IPS DF 4.7 (cell line): ENCODE data around the gene MUC5AC.

Source experiments
- DNase-seq: peaks from one replicate; pipeline ENCODE4 v3.0.0-alpha.2; 2013; ENCODE audit warnings: low spot score; ENCODE audit errors: extremely low read depth

The MUC5AC gene

DNA sequence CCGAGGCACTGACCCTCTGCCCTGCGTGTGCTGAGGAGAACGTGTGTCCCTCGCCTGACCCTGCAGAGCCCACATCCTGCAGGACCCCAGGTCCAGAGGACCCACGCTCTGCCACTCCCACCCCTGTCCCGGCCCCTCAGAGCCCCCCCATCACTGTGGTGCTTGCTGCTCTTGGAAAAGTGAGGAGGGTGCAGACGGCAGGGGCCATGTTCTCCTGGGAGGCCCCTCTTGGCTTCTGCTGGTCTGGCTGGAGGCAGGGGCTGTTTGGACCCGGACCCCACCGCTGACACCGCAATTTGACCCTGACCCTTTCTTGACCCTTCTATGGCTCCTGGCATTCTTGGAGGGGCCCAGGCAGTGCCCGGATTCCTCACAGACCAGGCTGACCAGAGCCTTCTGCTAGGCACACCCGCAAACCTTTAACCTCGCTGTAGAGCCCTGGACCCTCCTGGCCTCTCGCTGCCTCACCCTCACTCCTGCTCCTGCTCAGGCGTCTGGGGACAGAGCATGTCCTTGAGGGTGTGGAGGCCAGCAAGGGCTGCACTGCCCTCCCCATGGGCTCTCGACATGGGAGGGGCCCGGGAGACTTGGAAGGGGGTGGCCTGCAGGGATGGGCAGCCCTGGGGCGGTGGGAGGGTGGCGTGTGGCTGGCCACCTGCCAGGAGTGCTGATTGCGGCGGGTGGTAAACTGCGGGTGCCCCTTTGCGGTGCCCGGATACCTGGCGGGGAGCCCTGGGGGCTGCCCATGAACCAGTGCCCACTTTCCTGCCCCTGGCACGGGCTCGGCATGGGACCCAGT is 37.0 kb upstream of the MUC5AC start:
- DNase-seq = no peak

DNA sequence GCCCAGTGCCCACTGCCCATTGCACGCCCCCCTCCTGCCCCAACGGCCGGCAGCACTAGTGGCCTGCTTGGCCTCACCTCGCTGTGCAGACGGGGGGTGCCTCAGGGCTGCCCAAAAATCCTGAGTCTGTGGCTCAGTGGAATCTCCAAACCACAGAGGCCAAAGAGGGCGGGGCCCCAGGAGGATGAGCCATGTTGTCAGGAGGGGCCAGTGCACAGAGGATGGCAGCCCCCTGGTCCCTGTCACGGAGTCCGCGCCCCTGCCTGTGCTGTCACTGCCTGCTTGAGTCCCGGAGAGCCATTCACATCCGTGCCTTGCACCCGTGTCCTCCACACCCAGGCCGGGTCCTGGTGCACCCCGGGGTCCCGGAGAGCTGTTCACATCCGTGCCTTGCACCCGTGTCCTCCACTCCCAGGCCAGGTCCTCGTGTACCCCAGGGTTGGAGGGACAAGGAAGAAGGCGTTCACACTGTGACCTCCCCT is 36.4 kb upstream of the MUC5AC start:
- no peak for DNase-seq

DNA sequence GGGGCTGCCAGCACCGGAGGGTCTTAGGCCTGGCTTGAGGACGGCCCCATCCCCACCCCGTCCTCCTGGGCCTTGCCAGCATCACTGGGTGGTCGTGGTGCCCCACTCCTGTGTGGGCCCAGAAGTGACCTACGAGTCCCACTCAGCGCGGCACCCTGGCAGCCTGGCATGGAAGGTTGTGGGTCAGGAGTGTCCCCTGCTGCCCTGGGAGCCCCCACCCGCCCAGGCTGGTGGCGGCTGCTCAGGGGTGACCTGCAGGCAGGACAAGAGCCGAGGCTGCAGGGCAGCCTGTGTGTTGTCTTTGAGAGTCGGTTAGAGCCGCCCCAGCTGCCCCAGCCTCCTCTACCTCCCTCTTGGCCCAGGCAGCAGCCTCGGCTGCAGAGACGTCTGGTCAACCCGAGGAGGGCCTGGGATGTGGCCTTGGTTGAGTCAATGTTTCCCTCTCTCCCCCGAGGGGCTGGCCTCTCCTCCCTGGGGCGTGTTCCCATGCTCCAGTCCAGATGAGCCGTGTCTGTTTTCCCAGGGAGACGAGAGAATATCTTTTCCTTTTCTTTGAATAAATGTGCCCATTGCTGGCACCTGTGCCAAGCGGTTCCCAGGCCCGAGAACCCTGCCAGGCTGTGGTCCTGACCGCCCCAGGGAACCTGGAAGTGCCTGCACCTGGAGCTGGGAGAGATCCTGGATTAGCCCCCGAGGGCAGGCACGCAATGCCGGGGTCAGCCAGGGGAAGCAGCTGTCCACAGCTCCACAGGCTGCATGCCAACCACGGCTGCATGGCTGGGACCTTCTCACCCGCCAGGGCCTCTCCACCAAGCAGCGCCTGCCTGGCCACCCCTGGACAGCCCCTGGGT is 35.7 kb upstream of the MUC5AC start:
- DNase-seq = no peak

DNA sequence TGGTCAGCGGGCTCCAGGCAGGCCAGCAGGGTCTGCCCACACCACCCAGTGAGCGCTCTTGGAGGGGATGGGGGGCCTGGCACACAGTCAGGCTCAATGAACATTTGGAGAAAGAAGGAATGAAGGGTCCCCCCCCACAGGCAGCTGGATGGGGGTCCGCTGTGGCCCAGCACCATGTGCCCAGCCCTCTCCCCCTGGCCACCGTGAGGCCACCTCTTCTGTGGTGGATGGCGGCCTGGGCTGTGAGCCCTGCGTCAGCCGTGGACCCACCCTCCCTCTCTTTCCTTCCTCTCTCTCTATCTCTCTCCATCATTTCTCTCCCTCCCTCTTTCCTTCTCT is 35.1 kb upstream of the MUC5AC start:
- no peak for DNase-seq

DNA sequence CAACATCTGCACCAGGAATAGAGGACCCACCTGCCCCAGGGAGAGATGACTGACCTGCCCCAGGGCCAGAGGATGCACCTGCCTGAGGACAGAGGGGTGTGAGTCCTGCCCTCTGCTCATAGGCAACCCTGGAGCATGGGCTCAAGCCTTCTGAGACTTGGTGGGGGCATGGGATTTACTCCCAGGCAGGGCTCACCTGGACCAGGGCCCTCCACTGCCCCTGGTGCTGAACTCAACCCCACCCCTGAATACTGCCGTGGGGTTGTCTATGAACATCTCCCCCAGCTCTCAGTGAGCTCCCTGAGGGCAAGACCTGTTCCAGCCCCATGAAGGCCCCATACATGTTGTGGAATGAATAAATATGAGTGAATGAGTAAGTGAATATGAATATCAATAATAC is 33.8 kb upstream of the MUC5AC start:
- no peak for DNase-seq

DNA sequence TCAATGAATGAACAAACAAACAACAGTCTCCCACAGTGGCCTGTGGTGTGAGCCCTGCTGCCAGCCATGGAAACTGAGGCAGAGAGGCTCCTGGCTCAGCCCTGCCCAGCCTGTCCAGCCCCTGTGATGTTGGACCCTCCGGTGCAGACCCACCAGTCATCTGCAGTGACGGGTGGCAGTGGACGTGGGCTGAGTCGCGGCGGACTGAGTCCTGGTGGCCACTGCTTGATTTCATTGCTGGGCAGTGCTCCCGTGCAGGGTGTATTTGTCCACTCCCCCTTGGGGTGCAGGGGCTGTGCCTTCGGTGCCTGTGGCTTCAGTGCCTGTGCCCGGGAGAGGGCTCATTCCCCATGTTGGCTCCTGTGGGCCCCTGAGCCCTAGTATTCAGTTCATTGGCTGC is 31.9 kb upstream of the MUC5AC start:
- DNase-seq = no peak

DNA sequence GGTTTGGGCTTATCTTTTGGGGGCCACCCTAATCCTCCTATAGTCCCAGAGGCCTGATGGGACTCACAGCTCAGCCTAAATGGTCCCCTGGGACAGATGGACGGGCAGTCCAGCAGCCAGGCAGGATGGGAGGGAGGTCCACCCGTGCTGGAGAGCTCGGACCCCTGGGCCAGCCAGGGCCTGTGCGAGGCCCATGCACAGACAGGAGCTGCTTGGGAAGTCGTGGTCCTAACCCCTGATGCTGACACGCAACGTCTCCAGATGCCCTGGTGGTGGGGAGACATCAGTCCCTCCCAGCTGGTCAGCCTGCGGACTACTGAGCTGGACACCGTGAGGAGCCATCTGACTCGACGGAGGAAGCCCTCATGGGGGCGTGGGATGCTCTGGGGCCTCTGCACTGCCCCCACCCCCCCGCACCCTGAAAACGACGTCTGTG is 31.2 kb upstream of the MUC5AC start:
- DNase-seq = no peak

DNA sequence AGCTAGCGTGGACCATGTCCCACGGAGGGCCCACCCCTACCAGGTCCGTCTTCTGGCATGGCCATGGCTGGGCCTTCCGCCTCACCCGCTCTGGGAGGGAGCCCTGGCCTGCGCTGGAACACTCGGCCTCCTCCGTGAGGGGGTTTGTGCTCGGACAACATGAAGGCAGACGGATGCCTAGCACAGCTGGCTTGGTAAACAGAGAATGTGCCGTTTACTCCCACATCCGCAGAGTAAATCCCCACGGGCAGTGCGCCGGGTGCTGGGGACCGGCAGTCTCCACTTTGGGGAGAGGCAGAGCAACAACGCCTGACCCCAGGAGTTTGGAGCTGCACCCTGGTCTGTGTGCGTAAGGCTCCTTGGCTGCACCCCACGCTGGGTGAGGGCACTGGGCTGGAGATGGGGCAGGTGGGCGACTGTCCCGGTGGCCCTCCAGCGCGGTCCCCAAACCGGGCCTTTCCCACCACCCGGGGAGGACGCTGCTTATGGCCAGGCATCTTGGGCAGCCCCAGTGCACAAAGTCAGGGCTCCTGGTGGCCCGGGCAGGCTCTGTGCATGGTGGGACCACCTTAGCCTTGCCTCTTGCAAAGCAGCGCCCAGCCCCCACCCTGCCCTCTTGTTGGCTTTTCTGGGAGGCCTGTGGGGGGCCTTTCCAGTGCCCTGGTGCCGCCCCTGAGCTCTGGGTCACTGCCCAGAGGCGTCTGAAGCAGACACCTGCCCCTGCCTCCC is 30.7 kb upstream of the MUC5AC start:
- no peak for DNase-seq

DNA sequence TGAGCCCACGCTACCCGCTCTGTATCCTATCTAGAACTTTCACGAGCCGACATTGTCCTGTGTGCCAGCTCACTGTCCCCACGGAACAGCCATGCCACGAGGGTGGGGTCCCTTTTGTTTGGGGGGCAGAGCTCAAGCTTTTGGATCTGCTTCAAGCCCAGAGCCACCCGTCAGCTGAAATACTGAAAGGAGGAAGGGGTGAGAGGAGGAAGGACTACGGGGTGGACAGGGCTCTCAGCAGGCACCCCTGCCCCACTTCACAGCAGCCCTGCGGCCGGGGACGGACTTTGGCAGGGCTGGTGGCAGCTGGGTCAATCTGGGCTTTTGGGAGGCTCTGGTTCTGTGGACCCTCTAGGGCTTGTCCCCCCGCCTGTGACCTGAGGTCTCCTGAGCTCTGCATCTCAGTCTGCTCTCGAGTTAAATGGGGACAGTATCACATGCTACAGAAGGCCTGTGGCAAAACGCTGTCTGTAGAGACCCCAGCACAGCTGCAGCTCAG is 30.0 kb upstream of the MUC5AC start:
- DNase-seq = no peak

DNA sequence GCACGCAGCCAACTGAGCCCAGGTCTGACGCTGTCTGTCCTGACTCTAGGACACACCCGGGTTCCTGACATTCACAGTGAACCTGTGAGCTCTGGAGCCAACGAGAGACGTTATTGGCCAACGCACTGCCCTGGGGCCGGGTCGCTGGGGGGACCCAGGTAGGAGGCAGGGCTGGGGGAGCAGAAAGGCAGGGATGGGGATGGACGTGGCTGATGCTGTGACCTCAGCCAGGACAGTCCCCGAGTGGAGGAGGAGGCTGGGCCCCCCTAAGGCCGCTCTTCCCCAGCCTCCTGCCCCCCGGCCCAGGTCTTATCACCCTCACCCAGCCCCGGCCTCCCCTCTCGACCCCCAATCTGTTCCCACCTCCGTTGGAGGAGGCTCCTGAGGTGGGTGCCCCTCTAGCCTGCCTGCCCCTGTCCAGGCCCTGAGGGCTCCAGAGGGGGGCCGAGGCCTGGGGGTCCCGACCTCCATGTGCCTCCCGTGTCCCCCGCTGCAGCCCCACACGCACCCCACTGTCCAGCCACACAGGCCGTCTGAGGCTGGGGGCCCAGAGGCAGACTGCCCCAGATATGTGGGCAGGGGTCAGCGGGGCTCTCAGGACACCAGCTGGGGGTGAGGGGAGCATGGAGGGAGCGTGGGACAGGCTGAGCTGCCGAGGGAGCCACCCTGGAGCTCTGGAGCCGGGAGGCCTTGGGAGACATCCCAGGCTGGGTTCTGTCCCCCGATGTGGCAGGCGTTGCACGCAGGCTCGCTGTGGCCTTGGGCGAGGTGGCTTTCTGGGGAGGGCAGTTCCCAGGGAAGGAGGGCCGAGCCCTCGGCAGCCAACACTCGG is 29.2 kb upstream of the MUC5AC start:
- DNase-seq = no peak

DNA sequence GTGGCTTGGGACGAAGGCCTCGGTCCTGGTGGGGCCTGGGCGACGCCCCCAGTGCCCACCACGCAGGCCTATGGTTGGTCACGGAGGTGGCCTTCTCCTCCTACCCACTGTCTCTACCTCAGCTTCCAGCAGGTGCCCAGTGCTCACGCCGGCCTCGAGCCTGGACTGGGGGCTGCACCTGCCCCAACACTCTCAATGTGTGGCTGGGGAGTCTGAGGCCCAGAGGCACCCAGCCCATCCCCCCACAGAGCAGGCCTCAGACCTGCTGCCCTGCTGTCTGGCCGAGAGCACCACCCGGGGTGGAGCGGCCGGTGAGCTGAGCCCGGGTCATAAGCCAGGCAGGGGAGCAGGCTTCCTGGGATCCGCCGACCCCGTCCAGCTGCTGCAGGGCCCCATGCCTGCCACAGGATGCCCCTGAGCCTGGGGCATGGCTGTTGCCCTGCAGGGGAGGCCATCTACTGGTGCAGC is 28.6 kb upstream of the MUC5AC start:
- no peak for DNase-seq

DNA sequence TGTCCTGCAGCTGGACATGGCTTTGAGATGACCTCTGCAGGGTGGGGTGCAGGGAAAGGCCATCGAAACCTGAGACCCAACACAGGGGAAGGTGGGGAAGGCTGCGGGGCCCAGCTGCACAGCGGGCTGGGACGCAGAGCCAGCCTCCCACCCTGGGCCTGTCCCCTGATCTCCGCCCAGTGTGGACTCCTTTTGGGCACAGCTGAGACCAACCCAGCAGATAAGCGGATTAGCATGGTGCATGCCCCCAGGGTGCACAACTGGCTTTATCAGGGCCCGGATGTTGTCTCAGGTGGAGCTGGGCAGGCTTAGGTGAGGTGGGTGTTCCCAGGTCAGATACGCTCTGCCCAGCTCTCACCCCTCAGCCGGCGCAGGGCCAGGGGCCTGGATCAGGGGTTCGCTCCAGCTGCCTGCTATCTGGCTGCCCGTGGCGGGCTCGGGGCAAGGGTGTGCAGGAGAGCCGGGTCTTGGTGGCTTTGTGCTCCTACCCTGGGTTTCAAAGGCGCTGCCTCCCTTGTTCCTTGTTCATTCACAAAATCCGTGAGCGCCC is 28.1 kb upstream of the MUC5AC start:
- DNase-seq = no peak

DNA sequence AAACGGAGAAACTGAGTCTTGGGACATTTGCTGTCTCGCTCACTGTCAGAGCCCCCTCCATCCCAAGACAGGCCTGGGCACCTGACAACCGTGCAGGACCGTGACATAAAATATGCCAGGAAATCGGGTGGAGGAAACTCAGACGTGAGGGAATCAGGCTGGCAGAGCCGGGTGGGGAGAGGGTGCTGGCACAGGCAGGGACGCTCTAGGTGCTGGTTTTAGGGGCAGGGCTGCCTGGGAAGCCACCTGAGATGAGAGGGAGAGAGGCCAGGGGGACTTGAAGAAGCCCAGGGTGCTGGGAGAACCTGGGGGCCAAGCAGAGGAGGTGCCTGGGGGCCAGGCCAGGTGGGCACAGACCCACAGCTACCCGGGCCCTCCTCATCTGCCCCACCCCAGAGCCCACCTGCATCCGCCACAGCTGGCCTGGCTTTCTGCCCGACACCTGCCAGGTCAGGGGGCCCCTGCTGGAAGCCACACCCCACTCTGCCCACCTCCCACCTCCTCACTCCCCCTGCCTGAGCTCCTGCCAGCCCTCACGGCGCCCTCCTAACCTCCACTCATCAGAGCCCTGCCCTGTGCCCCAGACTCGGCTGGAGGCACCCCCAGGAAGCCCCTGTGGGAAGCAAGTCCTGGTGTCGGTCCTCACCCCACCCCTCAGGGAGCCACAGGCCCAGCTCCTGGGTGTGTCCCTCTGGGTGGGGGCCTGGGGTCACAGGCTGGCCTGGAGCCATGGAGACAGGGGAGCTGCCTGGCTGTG is 27.3 kb upstream of the MUC5AC start:
- no peak for DNase-seq

DNA sequence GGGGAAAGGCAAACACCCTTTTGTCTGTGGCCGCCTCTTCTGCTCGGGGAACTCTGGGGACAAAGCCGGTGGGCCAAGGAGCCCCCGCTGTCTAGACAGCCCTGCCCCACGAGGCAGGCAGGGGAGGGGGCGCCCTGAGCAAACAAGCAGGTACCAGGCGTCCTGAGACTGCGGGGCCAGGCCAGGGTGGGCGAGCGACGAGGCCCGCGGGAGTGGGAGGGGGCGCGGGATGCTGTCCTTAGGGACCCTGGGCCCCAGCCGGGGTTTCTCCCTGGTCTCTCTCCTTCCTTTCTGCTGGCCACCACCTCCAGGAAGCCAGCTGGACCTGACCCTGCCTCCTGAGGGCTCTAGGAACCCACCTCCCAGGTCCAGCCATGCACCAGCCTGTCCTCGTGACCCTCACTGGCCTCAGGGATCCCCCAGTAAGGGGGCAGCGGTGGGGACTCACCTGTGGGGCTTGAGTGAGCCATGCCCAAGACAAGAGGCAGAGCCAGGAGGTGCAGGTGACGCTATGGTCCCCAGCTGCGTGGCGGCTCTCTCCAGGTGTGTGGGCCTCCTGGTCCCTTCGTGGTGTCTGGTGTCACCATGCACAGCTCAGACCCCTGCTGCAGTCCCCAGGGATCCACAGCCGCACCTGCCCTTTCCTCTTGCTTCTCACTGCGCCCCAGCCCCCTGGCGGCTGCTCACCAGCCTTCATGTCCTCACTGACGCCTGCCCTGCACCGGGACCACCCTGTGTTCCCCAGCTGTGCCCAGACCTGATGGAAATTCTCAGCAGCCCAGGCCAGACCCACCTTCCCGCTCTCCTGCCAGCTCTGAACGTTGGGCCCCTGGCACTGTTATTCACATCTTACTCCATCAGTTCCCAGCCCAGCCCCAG is 26.5 kb upstream of the MUC5AC start:
- no peak for DNase-seq

DNA sequence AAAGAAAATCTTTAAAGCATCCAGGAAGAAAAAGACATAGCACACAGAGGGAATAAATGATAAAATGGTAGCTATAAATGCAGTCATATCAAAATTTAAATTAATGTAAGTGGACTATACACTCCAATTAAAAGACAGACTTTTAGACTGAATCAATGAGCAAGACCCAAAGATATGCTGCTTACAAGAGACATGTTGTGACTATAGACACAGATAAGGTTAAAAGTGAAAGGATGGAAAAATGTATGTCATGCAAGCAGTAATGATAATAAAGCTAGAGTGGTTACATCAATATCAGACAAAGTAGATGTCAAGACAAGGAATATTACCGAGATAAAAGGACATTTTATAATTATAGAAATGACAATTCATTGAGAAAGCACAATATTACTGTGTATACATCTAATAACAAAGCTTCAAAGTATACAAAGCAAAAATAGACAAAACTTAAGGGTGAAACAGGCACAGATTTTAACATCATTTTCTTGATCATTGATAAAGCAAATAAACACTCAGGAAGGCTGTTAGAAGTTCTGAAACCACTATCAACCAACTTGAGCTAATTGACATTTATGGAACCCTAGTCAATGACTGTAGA is 22.8 kb upstream of the MUC5AC start:
- DNase-seq = no peak

DNA sequence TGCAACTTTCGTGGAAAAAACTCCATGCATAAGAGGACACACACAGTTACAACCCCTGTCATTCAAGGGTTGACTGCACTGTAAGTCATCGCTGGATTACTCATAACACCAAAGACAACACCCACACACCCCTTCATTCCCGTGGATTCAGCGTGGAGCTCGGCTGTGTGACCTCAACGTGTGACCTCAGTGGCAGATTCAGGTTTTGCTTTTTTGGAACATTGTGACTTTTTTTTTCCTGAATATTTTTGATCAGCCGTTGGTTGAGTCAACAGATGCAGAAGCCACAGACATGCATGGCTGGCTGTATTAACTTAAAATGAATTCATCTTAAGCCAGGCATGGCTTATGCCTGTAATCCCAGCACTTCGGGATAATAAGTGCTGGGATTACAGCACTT is 19.7 kb upstream of the MUC5AC start:
- DNase-seq = no peak

DNA sequence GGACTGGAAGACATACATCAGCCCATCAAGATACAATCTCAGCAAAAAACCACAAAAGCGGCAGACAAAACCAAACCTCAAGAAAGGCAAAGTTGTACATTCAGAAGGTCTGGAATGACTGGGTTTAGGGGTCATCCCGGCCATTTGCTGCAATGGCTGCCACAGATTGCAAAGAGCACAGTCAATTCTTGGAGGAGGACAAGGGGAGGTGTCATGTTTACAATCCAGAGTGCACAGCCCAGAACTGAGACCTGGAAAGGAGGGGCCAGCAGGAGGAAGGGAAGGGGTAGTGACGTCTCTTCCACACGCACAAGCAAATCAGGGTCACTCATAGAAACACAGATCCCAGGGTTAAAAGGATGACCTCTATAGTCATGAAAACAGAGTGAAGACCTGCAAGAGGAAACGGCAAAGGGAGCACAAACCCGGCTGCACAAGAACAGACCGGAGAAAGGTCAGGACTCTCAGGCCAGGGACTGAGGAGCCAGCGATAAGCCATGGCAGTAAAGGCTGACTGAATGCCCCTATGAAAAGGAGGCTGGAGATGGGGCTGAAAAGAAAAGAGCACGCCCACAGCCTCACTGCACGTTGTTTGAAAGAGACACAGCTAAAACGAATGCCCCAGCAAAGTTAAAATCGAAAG is 18.2 kb upstream of the MUC5AC start:
- no peak for DNase-seq
